Liver (tissue), 9 donors: ENCODE results near the gene OSMR. TPM values are rescaled to one million over a fixed set of nuclear protein-coding genes. Genes with fewer than 3 reads are reported as not detected.

ENCODE experiments used
- DNase-seq: peaks from one replicate; pipeline ENCODE4 v3.0.0-alpha.2; 2017; ENCODE audit warnings: low spot score
- H3K27ac ChIP-seq, 2 donors: one replicate each; pipeline ENCODE4 v1.7.0; 2013; ENCODE audit warnings: inconsistent platforms in 2 of 2, low read length in 2 of 2, control low read depth in 1 of 2, low read depth in 1 of 2, mild to moderate bottlenecking in 1 of 2
- H3K27me3 ChIP-seq, 4 donors: one replicate each; pipeline versions ENCODE4 v1.6.1 to v1.7.0; 2013; ENCODE audit warnings: low read length in 3 of 4, inconsistent platforms in 1 of 4, mild to moderate bottlenecking in 1 of 4, moderate library complexity in 1 of 4; ENCODE audit not compliant: control insufficient read depth in 4 of 4, insufficient read depth in 4 of 4
- H3K36me3 ChIP-seq, 4 donors: one replicate each; pipeline versions ENCODE4 v1.6.1 to v1.7.0; 2013; ENCODE audit warnings: low read length in 3 of 4, mild to moderate bottlenecking in 3 of 4, low read depth in 1 of 4, moderate library complexity in 1 of 4; ENCODE audit not compliant: control insufficient read depth in 4 of 4, insufficient read depth in 3 of 4
- H3K4me1 ChIP-seq, 4 donors: one replicate each; pipeline versions ENCODE4 v1.6.1 to v1.7.0; 2013; ENCODE audit warnings: low read length in 3 of 4, mild to moderate bottlenecking in 3 of 4, moderate library complexity in 1 of 4; ENCODE audit not compliant: control insufficient read depth in 4 of 4, insufficient read depth in 4 of 4
- H3K4me3 ChIP-seq, 3 donors: one replicate each; pipeline versions ENCODE4 v1.6.1 to v1.7.0; 2013; ENCODE audit warnings: low read length in 3 of 3, control low read depth in 1 of 3, low read depth in 1 of 3, mild to moderate bottlenecking in 1 of 3
- H3K9ac ChIP-seq, 2 donors: one replicate each; pipeline ENCODE4 v1.7.0; 2013; ENCODE audit warnings: low read length in 2 of 2, mild to moderate bottlenecking in 2 of 2, moderate library complexity in 2 of 2, control low read depth in 1 of 2, low read depth in 1 of 2
- H3K9me3 ChIP-seq, 4 donors: one replicate each; pipeline versions ENCODE4 v1.6.1 to v1.7.0; 2013; ENCODE audit warnings: low read length in 3 of 4; ENCODE audit not compliant: control insufficient read depth in 4 of 4
- ATF3 ChIP-seq: IDR thresholded peaks from 2 replicates; pipeline ENCODE4 v1.6.1; 2016; ENCODE audit warnings: antibody characterized with exemption
- EGR1 ChIP-seq, 2 donors: IDR thresholded peaks; 2 replicates each; pipeline ENCODE4 v1.6.1; 2016 to 2018; ENCODE audit warnings: antibody characterized with exemption in 2 of 2, low read depth in 2 of 2
- FOXA1 ChIP-seq: IDR thresholded peaks from 2 replicates; pipeline ENCODE4 v1.6.1; 2016; ENCODE audit warnings: antibody characterized with exemption
- FOXA2 ChIP-seq: IDR thresholded peaks from 2 replicates; pipeline ENCODE4 v1.6.1; 2016; ENCODE audit warnings: antibody characterized with exemption
- GABPA ChIP-seq, 2 donors: IDR thresholded peaks in 1 of 2; conservative IDR thresholded peaks in 1 of 2; 2 replicates each; pipeline ENCODE4 v1.6.1; 2016; ENCODE audit warnings: antibody characterized with exemption in 2 of 2, mild to moderate bottlenecking in 1 of 2, moderate library complexity in 1 of 2
- HNF4A ChIP-seq, 2 donors: conservative IDR thresholded peaks; 2 replicates each; pipeline ENCODE4 v1.6.1; 2016; ENCODE audit warnings: antibody characterized with exemption in 2 of 2, mild to moderate bottlenecking in 2 of 2
- JUND ChIP-seq, 2 donors: IDR thresholded peaks; 2 replicates each; pipeline ENCODE4 v1.6.1; 2016; ENCODE audit warnings: antibody characterized with exemption in 2 of 2
- NR2F2 ChIP-seq: IDR thresholded peaks from 2 replicates; pipeline ENCODE4 v1.6.1; 2016; ENCODE audit warnings: antibody characterized with exemption
- RXRA ChIP-seq, 2 donors: IDR thresholded peaks; 2 replicates each; pipeline ENCODE4 v1.6.1; 2017 to 2018; ENCODE audit warnings: antibody characterized with exemption in 2 of 2, mild to moderate bottlenecking in 1 of 2
- SP1 ChIP-seq: IDR thresholded peaks from 2 replicates; pipeline ENCODE4 v1.6.1; 2018; ENCODE audit warnings: antibody characterized with exemption, mild to moderate bottlenecking
- YY1 ChIP-seq: IDR thresholded peaks from 2 replicates; pipeline ENCODE4 v1.6.1; 2016; ENCODE audit warnings: antibody characterized with exemption, mild to moderate bottlenecking
- whole genome bisulfite sequencing: extraction: QIAGEN DNeasy Blood & Tissue Kit; methylation state at CpG from one replicate; pipeline ENCODE4 v1.1.7; 2013; 5-methylcytosine and 5-hydroxymethylcytosine counted together
- polyA plus RNA-seq, 2 donors: library from polyadenylated mRNA; stranded (reverse) in 1 of 2; unstranded in 1 of 2; fragments of 200-250 nt in 1 of 2; fragments of >200 nt in 1 of 2; fragmentation: Nextera tagmentation in 1 of 2; extraction: Ambion mirVana in 1 of 2; gene quantifications; one replicate each; pipeline versions ENCODE4 v1.2.1 to v1.2.3, GENCODE V29; 2013 to 2015
- total RNA-seq, 2 donors: library from RNA; depleted of rRNA; stranded (reverse); fragments of >200 nt; gene quantifications; one replicate each; pipeline ENCODE4 v1.2.3, GENCODE V29; 2014
- TF ChIP-seq, protein P1 (sequence below): IDR thresholded peaks from 2 replicates; pipeline ENCODE4 v1.6.1; 2016; ENCODE audit warnings: antibody characterized with exemption
- TF ChIP-seq, protein P2 (sequence below): fragments of 150-350 bp; IDR thresholded peaks from 2 replicates; pipeline ENCODE4 v1.5.1; 2017; ENCODE audit warnings: improper control_type of control experiment, low read depth, low read length; ENCODE audit not compliant: missing input control
- TF ChIP-seq, protein P3 (sequence below): IDR thresholded peaks from 2 replicates; pipeline ENCODE4 v1.6.1; 2016; ENCODE audit warnings: antibody characterized with exemption, mild to moderate bottlenecking
- TF ChIP-seq, protein P4 (sequence below): IDR thresholded peaks from 2 replicates; pipeline ENCODE4 v1.6.1; 2016; ENCODE audit warnings: antibody characterized with exemption
- donor health status: healthy.
- donor health status: healthy.
- donor health status: healthy.
- donor health status: healthy.
- donor health status: healthy.

The OSMR gene
- total and polyA plus RNA-seq, 4 donors = 4.3 to 34.5 (median 11.7) TPM

GRCh38 chr5:38916802-38917201, 71.0 kb downstream of the OSMR start:
- Histone ChIP-seq H3K9me3 (no peaks in the 10 kb centered on the region), H3K4me3 (no peak overlapping the region), H3K27ac (no peak overlapping the region), H3K9ac (no peak overlapping the region), H3K36me3 (peaks cover 0 to 11% (median 0%) of the 10 kb centered on the region in 4 donors), H3K4me1 (no peaks in the 10 kb centered on the region), H3K27me3 (no peaks in the 10 kb centered on the region)
- no peak for DNase-seq
- 86% methylated on average over 7 of the region's 7 CpGs for WGBS
- TF ChIP-seq, protein P1, sequence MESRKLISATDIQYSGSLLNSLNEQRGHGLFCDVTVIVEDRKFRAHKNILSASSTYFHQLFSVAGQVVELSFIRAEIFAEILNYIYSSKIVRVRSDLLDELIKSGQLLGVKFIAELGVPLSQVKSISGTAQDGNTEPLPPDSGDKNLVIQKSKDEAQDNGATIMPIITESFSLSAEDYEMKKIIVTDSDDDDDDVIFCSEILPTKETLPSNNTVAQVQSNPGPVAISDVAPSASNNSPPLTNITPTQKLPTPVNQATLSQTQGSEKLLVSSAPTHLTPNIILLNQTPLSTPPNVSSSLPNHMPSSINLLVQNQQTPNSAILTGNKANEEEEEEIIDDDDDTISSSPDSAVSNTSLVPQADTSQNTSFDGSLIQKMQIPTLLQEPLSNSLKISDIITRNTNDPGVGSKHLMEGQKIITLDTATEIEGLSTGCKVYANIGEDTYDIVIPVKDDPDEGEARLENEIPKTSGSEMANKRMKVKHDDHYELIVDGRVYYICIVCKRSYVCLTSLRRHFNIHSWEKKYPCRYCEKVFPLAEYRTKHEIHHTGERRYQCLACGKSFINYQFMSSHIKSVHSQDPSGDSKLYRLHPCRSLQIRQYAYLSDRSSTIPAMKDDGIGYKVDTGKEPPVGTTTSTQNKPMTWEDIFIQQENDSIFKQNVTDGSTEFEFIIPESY = no peak
- TF ChIP-seq YY1 = no peak
- TF ChIP-seq FOXA2 = no peak
- TF ChIP-seq EGR1 (IDR thresholded peaks at IDR 0.05; ENCODE audit: low read depth in 2 of 2) = no peak
- TF ChIP-seq JUND (IDR thresholded peaks at IDR 0.05) = no peak
- TF ChIP-seq, protein P2, sequence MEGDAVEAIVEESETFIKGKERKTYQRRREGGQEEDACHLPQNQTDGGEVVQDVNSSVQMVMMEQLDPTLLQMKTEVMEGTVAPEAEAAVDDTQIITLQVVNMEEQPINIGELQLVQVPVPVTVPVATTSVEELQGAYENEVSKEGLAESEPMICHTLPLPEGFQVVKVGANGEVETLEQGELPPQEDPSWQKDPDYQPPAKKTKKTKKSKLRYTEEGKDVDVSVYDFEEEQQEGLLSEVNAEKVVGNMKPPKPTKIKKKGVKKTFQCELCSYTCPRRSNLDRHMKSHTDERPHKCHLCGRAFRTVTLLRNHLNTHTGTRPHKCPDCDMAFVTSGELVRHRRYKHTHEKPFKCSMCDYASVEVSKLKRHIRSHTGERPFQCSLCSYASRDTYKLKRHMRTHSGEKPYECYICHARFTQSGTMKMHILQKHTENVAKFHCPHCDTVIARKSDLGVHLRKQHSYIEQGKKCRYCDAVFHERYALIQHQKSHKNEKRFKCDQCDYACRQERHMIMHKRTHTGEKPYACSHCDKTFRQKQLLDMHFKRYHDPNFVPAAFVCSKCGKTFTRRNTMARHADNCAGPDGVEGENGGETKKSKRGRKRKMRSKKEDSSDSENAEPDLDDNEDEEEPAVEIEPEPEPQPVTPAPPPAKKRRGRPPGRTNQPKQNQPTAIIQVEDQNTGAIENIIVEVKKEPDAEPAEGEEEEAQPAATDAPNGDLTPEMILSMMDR = no peak
- TF ChIP-seq HNF4A (conservative IDR thresholded peaks at IDR 0.05) = no peak
- TF ChIP-seq FOXA1 = no peak
- TF ChIP-seq, protein P3, sequence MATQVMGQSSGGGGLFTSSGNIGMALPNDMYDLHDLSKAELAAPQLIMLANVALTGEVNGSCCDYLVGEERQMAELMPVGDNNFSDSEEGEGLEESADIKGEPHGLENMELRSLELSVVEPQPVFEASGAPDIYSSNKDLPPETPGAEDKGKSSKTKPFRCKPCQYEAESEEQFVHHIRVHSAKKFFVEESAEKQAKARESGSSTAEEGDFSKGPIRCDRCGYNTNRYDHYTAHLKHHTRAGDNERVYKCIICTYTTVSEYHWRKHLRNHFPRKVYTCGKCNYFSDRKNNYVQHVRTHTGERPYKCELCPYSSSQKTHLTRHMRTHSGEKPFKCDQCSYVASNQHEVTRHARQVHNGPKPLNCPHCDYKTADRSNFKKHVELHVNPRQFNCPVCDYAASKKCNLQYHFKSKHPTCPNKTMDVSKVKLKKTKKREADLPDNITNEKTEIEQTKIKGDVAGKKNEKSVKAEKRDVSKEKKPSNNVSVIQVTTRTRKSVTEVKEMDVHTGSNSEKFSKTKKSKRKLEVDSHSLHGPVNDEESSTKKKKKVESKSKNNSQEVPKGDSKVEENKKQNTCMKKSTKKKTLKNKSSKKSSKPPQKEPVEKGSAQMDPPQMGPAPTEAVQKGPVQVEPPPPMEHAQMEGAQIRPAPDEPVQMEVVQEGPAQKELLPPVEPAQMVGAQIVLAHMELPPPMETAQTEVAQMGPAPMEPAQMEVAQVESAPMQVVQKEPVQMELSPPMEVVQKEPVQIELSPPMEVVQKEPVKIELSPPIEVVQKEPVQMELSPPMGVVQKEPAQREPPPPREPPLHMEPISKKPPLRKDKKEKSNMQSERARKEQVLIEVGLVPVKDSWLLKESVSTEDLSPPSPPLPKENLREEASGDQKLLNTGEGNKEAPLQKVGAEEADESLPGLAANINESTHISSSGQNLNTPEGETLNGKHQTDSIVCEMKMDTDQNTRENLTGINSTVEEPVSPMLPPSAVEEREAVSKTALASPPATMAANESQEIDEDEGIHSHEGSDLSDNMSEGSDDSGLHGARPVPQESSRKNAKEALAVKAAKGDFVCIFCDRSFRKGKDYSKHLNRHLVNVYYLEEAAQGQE = no peak
- no peak for TF ChIP-seq ATF3
- TF ChIP-seq, protein P4, sequence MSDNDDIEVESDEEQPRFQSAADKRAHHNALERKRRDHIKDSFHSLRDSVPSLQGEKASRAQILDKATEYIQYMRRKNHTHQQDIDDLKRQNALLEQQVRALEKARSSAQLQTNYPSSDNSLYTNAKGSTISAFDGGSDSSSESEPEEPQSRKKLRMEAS = no peak
- no peak for TF ChIP-seq NR2F2
- no peak for TF ChIP-seq GABPA (IDR thresholded peaks at IDR 0.05 in 1 of 2, conservative IDR thresholded peaks at IDR 0.05 in 1 of 2)
- TF ChIP-seq SP1 = no peak

GRCh38 chr5:38921174-38921573, 75.4 kb downstream of the OSMR start:
- Histone ChIP-seq H3K4me1 (peaks cover 0 to 3% (median 0%) of the 10 kb centered on the region in 4 donors), H3K9me3 (no peaks in the 10 kb centered on the region), H3K36me3 (peaks cover 3 to 9% (median 6%) of the 10 kb centered on the region in 4 donors), H3K9ac (no peak overlapping the region), H3K27ac (no peak overlapping the region), H3K4me3 (no peak overlapping the region), H3K27me3 (no peaks in the 10 kb centered on the region)
- WGBS = 85% methylated on average over 1 of the region's 1 CpG
- no peak for TF ChIP-seq RXRA (IDR thresholded peaks at IDR 0.05)
- TF ChIP-seq, protein P3 = peak; percentile 96
- peak in 1 of 2 donors; percentile 13 for TF ChIP-seq HNF4A (conservative IDR thresholded peaks at IDR 0.05)
- TF ChIP-seq FOXA1 = no peak
- no peak for DNase-seq
